ENCODE results near the gene ZIM2.

The ZIM2 gene

DNA sequence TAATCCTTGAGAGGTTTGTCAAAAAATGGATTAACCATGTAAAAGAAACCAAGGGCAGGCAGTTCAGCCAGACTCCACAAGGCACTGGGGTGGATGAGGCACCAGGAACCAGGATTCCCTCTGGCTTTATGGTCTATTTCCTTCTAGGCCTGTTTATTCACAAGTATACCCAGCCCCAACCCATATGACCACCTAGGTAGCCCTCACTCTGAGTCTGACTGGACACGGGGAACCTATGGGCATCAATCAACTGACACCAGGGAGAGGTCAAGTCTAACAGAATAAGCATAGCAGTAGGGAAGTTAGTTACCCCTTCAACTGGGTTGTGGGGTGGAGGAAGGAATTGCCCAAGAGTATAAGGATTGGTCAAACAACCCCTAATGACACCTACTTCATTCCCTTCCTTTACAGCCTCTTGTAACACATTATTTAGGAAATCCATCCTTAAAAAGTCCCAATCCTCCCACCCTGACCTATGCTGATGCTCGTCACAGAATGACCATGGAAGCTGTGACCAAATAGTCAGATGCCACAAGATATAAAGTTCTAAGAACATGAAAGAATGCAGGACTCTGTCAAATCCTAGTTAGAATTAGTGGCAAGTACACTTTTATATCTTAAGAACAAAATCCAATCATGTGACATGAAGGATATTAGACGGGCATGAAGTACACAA is 31.7 kb downstream of the ZIM2 start:
- DNase-seq (ENCODE audit: low read depth in 2 of 2), result no peak

DNA sequence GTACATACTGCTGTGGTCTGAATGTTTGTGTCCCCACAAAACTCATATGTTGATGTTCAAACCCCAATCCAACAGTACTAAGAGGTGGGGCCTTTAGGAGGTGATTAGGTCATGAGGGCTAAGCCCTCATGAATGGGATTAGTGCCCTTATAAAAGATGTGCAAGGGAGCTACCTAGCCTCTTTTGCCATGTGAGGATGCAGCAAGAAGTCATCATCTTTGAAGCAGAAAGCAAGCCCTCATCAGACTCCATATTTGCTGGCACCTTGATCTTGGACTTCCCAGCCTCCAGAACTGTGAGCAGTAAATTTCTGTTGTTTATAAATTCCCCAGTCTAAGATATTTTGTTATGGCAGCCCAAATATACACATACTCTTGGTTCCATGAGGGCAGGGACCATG is 33.9 kb downstream of the ZIM2 start:
- DNase-seq (ENCODE audit: low read depth in 2 of 2), result no peak

DNA sequence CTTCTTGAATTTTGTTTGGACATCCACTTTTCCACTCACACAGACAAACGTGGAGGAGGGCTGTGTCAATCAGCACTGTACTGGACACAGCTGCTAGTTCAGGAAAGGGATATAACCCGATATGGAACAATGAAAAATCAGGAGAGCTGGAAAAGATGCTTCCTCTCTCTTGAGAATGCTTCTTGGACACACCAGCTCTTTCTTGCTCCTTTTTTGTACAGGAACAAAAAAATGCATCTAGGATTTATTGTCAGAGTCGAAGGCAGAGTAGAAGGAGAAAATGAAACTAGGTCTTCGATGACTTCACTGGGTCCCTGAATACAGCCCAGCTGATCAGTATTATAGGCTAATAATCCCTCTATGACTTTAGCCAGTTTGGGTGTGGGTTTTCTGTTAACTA is 62.2 kb downstream of the ZIM2 start:
- DNase-seq (ENCODE audit: low read depth in 2 of 2), result no peak

DNA sequence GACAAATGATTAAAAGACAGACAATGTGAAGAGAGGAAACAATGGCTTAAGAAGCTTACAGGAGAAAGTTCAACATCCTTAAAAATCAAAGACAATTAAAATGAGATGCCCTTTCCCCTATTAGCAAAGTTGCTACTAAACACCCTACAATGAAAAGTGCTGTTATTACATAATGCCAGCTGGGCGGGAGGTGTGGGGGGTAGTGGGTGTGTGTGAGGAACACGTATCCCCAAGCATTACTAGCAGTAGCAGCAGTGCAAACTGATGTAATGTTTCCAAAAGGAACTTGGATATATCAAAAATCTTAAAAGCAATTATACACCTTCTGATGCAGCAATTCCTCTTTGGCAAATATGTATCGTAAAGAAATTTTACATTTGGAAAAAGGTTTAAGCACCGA is 70.9 kb downstream of the ZIM2 start:
- DNase-seq (ENCODE audit: low read depth in 2 of 2), result no peak

DNA sequence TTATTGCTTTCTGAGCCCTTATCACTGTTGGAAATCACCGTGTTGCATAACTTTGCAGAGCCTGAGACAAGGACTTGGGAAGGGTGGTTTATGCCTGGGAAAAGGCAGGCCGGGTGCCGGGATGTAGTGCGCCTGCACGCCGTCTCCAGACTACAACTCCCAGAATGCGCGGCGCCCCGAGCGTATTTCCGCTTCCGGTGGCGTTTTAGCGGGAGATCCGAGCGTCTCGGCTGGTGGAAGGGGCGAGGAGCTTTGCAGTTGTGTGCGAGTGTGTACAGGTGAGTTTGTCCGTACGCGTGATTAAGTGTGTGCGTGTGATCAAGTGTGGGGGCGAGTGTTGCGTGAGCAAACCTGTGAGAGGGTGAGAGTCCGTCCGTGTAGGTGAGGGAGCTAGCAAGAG is 75.4 kb downstream of the ZIM2 start:
- peak in 1 of 2 experiments; percentile 10 for DNase-seq (ENCODE audit: low read depth in 2 of 2)

DNA sequence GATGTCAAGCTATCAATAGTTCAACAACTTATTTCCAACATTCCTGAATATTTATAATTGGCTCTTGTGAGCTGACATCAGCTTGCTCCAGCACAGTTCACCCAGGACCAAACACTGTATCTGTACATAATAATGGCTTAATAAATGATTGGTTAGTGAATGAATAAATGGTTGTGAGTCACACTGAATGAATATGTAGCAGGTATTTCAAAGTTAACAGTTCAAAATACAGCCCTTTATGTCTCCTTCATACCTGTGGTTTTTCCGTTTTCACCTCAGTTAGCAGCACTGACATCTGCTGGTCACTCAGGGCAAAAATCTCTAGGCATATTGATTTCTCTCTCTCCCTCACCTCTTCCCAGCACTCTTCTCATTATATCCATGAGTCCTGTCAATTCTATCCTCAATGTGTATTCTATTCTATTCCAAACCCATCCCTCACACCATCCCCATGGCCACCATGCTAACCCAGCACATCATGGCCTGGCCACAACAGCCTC is 76.3 kb downstream of the ZIM2 start:
- DNase-seq (ENCODE audit: low read depth in 2 of 2), result no peak

DNA sequence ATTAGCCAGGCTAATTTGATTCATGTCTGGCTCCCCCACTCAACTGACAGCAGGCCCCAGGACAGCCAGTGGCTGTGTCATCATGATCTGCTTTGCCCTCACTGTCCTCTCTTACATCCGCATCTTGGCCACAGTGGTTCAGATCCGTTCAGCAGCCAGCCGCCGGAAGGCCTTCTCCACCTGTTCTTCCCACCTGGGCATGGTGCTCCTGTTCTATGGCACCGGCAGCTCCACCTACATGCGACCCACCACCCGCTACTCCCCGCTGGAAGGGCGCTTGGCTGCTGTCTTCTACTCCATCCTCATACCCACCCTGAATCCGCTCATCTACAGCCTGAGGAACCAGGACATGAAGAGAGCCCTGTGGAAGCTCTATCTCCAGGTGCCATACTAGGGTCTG is 79.7 kb downstream of the ZIM2 start:
- no peak for DNase-seq (ENCODE audit: low read depth in 2 of 2)

DNA sequence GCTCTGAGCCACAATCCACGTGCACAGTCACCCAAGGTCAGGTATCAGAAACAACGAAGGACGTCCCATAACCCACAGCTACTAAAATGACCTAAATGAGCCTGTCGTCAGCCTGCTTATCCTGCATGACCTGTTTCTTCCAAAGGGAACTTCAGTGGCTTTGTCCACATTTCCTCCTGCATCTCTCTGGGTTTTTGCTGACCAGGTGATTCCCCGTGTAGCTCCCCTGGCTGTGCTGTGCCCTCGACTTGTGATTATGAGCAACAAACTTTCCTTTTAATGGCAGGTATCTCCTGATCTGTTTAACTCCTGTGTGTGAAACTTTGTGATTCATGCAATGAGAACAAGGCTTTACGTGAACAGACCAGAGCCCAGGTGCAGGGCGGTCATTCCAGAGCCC is 81.0 kb downstream of the ZIM2 start:
- DNase-seq (ENCODE audit: low read depth in 2 of 2), result no peak

DNA sequence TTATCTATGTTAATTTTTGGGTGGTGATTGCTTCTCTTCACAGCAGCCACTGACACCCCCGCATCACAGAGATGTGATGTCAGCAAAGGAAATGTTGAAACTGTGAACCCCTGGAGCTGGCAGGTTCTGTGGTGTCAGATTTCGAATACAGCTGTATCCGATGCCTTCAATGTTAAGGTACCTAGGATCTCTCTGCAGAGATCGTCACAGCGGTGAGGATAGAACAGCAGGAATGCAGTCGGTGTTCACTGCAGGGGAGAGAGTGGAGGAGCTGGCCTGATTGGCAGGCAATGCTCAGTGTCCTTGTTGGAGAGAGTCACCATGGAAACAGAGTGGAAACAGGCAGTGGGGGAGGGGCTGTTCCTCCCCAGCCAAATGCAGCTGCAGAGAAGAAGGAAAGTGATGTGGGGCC is 89.4 kb downstream of the ZIM2 start:
- no peak for DNase-seq (ENCODE audit: low read depth in 2 of 2)

DNA sequence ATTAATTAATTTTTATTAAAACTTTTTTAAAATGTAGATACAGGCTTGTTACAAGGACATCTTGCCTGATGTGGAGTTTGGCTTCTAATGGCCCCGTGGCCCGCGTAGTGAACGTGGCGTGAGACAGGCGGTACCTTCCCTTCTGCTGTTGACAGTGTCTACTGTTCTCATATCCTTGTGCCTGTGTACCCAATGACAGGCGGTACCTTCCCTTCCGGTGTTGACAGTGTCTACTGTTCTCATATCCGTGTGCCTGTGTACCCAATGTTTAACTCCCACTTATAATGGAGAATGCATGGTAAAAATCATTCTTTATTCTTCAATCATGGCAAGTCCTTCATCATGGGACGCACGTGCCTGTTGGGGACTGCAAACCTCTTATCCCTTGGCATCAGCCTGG is 89.9 kb downstream of the ZIM2 start:
- DNase-seq (ENCODE audit: low read depth in 2 of 2), result no peak

DNA sequence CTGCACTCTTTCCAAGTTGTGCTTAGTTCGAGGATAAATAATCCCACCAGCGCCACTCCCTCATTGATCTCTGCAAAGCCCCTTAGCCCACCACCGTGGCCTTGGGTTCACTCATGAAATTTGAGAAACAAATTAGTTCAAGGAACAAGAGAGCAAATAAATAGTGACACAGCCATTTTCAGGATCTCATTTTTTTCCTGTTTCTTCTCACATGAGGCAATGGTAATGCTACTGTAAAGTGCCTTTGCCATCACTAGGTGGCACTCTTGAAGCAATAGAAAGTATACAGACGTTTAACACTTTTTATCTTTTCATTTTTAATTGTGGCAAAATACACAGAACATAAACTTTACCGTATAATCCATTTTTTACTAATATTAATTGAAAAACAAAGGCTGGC is 92.1 kb downstream of the ZIM2 start:
- no peak for DNase-seq (ENCODE audit: low read depth in 2 of 2)

DNA sequence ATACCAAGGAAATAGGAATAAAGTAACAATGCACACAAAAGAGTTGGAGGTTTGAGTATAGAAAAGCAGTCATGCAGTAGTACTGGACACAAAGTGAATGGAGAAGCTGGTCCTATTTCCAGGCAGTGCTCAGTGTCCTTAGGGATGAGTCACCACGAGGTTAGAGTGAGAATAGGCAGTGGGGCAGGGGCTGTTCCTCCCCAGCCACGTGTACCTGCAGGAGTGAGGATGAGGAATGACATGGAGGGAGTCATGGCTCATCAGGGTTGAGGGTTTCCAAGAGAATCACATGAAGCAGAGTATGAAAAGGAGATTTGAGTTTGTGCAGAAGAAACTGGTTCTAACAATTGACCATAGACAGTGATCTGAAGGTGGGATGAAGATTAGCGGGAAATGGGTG is 94.2 kb downstream of the ZIM2 start:
- DNase-seq (ENCODE audit: low read depth in 2 of 2), result no peak

DNA sequence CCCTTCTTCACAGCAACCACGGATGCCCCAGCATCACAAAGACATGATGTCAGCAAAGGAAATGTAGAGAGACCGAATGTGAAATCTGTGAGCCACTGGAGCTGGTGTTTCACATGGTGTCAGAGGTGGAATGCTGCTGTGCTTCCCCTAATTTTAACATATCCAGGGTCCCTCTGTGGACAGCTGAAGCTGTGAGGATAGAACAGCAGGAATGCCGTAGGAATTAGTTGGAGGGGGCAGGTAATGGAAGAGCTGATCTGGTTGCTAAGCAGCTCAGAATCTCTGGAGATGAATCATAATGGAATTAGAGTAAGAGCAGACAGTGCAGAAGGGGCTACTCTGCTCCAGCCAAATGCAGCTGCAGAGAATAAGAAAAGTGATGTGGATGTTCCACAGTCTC is 100.0 kb downstream of the ZIM2 start:
- no peak for DNase-seq (ENCODE audit: low read depth in 2 of 2)

DNA sequence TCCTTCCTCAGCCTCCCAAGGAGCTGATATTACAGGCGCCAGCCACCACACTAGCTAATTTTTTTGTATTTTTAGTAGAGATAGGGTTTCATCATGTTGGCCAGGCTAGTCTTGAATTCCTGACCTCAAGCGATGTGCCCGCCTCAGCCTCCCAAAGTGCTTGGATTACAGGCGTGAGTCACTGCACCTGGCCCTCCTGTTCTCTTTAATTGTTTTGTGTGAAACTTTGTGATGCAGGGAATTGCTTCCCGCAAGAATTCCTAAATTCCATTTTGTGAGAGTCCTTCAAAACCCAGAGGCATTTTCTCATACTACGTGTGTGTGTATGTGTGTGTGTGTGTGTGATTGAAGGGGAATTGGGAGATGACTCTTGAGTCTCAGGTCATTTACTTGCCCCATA is 104.0 kb downstream of the ZIM2 start:
- no peak for DNase-seq (ENCODE audit: low read depth in 2 of 2)

DNA sequence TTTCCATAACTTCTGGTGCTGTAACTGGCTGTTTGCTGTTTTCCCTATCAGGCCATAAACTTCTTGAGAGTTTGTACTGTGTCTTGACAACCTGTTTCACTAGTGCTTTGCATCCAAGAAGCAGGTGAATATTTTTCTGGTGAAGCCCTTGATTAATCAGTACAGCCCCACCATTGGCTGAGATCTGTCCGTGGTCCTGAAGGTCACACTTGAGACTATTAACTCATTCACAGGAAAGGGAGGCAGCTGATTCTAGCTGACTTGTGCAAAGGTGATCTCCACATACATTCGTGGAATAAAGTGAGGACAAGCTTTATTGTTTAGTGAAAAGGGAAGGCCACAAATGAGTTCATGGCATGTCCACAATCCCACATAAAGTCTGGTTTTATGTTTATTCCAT is 107.5 kb downstream of the ZIM2 start:
- DNase-seq (ENCODE audit: low read depth in 2 of 2), result no peak

DNA sequence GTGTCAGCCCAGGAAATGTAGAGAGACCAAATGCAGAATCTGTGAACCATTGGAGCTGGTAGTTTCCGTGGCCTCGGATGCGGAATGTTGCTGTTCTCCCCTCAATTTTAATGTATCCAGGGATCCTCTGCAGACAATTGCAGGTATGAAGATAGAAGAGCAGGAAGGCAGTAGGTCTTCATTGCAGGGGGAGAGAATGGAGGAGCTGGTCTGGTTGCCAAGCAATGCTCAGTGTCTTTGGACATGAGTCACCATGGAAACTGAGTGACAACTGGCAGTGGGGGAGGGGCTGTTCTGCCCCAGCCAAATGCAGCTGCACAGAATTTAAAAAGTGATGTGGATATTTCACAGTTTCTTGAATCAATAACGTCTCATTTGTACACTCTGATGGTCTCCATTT is 112.8 kb downstream of the ZIM2 start:
- no peak for DNase-seq (ENCODE audit: low read depth in 2 of 2)

DNA sequence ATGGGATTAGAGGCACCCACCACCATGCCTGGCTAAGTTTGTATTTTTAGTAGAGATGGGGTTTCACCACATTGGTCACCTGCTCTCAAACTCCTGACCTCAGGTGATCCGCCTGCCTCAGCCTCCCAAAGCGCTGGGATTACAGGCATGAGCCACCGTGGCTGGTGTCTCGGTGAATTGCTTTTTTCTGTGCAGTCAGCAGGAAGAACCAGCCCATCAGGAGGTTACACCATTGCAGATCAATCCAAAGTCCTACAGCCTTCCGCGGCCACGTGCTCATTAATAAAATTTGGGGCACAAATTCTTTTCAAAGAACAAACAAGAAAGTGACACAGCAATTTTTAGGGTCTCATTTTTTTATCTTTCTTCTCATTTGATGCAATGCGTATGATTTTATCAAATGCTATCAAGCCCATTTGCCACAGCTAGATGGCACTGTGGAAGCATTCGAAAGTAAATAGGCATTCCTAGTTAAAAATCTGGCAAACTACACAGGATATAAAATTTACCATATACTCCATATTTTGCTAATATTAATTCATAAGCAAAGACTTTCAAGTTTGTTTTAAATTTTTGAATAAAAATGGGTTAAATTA is 114.6 kb downstream of the ZIM2 start:
- DNase-seq (ENCODE audit: low read depth in 2 of 2), result no peak

Measured in stimulated activated CD4-positive, alpha-beta T cell treated with anti-CD3 and anti-CD28 coated beads, Interleukin-12 subunit alpha, Interleukin-12 subunit beta, amount 100 ng/mL, for 24 hours (primary cell).